K562 (cell line): ENCODE results near the gene NTM. TPM values are rescaled to one million over a fixed set of nuclear protein-coding genes. Genes with fewer than 3 reads are reported as not detected.

ENCODE experiments used
- ATAC-seq: fragments of 200-7000 bp; cut with Tn5 transposase; 3 replicates; pipeline ENCODE4 v1.9.1; 2020; ENCODE audit warnings: moderate library complexity
- BruUV-seq: library from RNA; stranded (reverse); fragments of 400-500 nt; replicated peaks from 2 replicates; lab custom pipeline; 2021; lab: Mats Ljungman, UMichigan
- CTCF ChIA-PET: fragments of 300-600 bp; formaldehyde crosslinking; extraction: SDS; loops from one replicate; lab custom pipeline; 2021; ENCODE audit warnings: low intra/inter-chr PET ratio; lab: Yijun Ruan, JAX
- POLR2A ChIA-PET: fragments of 300-600, 350-650 bp; sonication (Branson Sonifier 250); formaldehyde crosslinking; extraction: SDS; loops from one replicate; lab custom pipeline; 2021; ENCODE audit warnings: antibody characterized with exemption, inconsistent platforms; lab: Yijun Ruan, JAX
- DNase-seq, 4 experiments: peaks; one replicate each; pipeline versions ENCODE4 v3.0.0 to v3.0.0-alpha.2; 2011 to 2018; ENCODE audit warnings: low spot score in 3 of 4, mixed read lengths in 3 of 4; ENCODE audit errors: extremely low read depth in 1 of 4
- FAIRE-seq: peaks from 2 replicates; lab custom pipeline; 2011; peaks lifted over from hg19 to GRCh38; lab: Jason Lieb, UNC
- H2AFZ ChIP-seq: 2 replicates; pipeline ENCODE4 v1.6.0; 2011; ENCODE audit warnings: low read depth, low read length, control low read depth, inconsistent platforms
- H3K27ac ChIP-seq: fragments of 200-600 bp; 3 replicates; pipeline ENCODE4 v1.8.0; 2011; ENCODE audit warnings: low read depth, mild to moderate bottlenecking, control low read depth, inconsistent platforms, low read length, moderate library complexity, mixed read lengths; ENCODE audit errors: extremely low read depth
- H3K27me3 ChIP-seq, 2 experiments: fragments of 300-600 bp in 1 of 2; 2 replicates in 1 of 2; 3 replicates in 1 of 2; pipeline versions ENCODE4 v1.6.0 to v1.8.0; 2011; ENCODE audit warnings: inconsistent platforms in 2 of 2, low read length in 2 of 2, mild to moderate bottlenecking in 1 of 2, mixed read lengths in 1 of 2, moderate library complexity in 1 of 2; ENCODE audit not compliant: control insufficient read depth in 2 of 2, insufficient read depth in 2 of 2
- H3K36me3 ChIP-seq: fragments of 300-600 bp; 3 replicates; pipeline ENCODE4 v1.8.0; 2011; ENCODE audit warnings: mild to moderate bottlenecking, low read length, inconsistent platforms; ENCODE audit not compliant: control insufficient read depth, insufficient read depth
- H3K4me1 ChIP-seq, 2 experiments: fragments of 200-600 bp in 1 of 2; replicated peaks in 1 of 2; 2 replicates in 1 of 2; 3 replicates in 1 of 2; pipeline versions ENCODE4 v1.5.1 to v1.8.0; 2011; ENCODE audit warnings: inconsistent platforms in 2 of 2, low read length in 2 of 2, mild to moderate bottlenecking in 1 of 2, mixed read lengths in 1 of 2, moderate library complexity in 1 of 2; ENCODE audit not compliant: control insufficient read depth in 2 of 2, insufficient read depth in 2 of 2
- H3K4me2 ChIP-seq: 2 replicates; pipeline ENCODE4 v1.6.1; 2011; ENCODE audit warnings: low read length, control low read depth, inconsistent platforms, mixed read lengths; ENCODE audit not compliant: insufficient read depth
- H3K4me3 ChIP-seq: fragments of 200-600 bp; sonication (generic), shearing (Covaris generic); 2 replicates; pipeline ENCODE4 v1.5.1; 2016; ENCODE audit warnings: control low read depth, inconsistent platforms
- H3K79me2 ChIP-seq: fragments of 200-600 bp; 3 replicates; pipeline ENCODE4 v1.8.0; 2011; ENCODE audit warnings: low read length, inconsistent platforms; ENCODE audit not compliant: control insufficient read depth, insufficient read depth
- H3K9ac ChIP-seq, 2 experiments: 2 replicates each; pipeline versions ENCODE4 v1.6.0 to v1.6.1; 2011; ENCODE audit warnings: low read depth in 2 of 2, low read length in 2 of 2, control low read depth in 1 of 2, inconsistent platforms in 1 of 2, mild to moderate bottlenecking in 1 of 2, mixed read lengths in 1 of 2; ENCODE audit not compliant: insufficient read depth in 1 of 2
- H3K9me1 ChIP-seq: one replicate; pipeline ENCODE4 v1.6.0; 2011; ENCODE audit warnings: inconsistent platforms, mild to moderate bottlenecking, low read length, moderate library complexity; ENCODE audit not compliant: control insufficient read depth, insufficient read depth
- H3K9me3 ChIP-seq: replicated peaks from 2 replicates; pipeline ENCODE4 v1.5.1; 2011; ENCODE audit warnings: low read depth, low read length, inconsistent platforms; ENCODE audit not compliant: control insufficient read depth, insufficient read depth
- H4K20me1 ChIP-seq: replicated peaks from 2 replicates; pipeline ENCODE4 v1.6.1; 2011; ENCODE audit warnings: low read length, inconsistent platforms, mixed read lengths; ENCODE audit not compliant: control insufficient read depth, insufficient read depth
- EHMT2 ChIP-seq: fragments of 450-650 bp; IDR thresholded peaks from 2 replicates; pipeline ENCODE4 v1.6.1; 2018; ENCODE audit warnings: antibody characterized with exemption
- GABPA ChIP-seq: fragments of 200-800 bp; sonication (Bioruptor generic); conservative IDR thresholded peaks from 2 replicates; pipeline ENCODE4 v1.6.1; 2016; ENCODE audit warnings: low read depth, missing genetic modification characterization, missing compliant biosample characterization
- HNRNPL ChIP-seq: fragments of 200-400 bp; formaldehyde crosslinking; IDR thresholded peaks from 2 replicates; pipeline ENCODE4 v1.6.1; 2017; ENCODE audit warnings: low read depth, mild to moderate bottlenecking, low read length
- MCM3 ChIP-seq: fragments of 450-650 bp; IDR thresholded peaks from 2 replicates; pipeline ENCODE4 v1.6.1; 2016
- NFYB ChIP-seq: IDR thresholded peaks from 2 replicates; pipeline ENCODE4 v1.6.1; 2011; ENCODE audit warnings: mild to moderate bottlenecking, moderate library complexity; ENCODE audit not compliant: insufficient read length; ENCODE audit errors: extremely low read depth
- RBM25 ChIP-seq: fragments of 200-400 bp; formaldehyde crosslinking; IDR thresholded peaks from 2 replicates; pipeline ENCODE4 v1.6.1; 2018; ENCODE audit warnings: low read length, low read depth, moderate library complexity; ENCODE audit not compliant: severe bottlenecking
- SMARCA4 ChIP-seq: fragments of 450-650 bp; IDR thresholded peaks from 2 replicates; pipeline ENCODE4 v1.6.1; 2016
- SRSF3 ChIP-seq: fragments of 200-400 bp; formaldehyde crosslinking; IDR thresholded peaks from 2 replicates; pipeline ENCODE4 v1.6.1; 2016; ENCODE audit warnings: mild to moderate bottlenecking, low read length, moderate library complexity; ENCODE audit not compliant: insufficient read depth
- ZNF780A ChIP-seq: fragments of 250-450 bp; sonication (Bioruptor Pico); IDR thresholded peaks from 2 replicates; pipeline ENCODE4 v1.5.0; 2021; ENCODE audit warnings: mild to moderate bottlenecking
- ZNF79 ChIP-seq: fragments of 250-450 bp; sonication (Bioruptor Pico); IDR thresholded peaks from 2 replicates; pipeline ENCODE4 v1.4.0; 2020; ENCODE audit warnings: low read depth, mild to moderate bottlenecking, moderate library complexity
- WGBS: fragments of 100-300 bp; shearing (Covaris generic); methylation state at CpG from one replicate; pipeline ENCODE4 v1.1.6; 2016; ENCODE audit warnings: low coverage, mixed read lengths; ENCODE audit not compliant: insufficient coverage; ENCODE audit errors: missing lambda C conversion rate; 5-methylcytosine and 5-hydroxymethylcytosine counted together
- in situ Hi-C: fragments of 300-500 bp; cut with MboI; formaldehyde crosslinking; loops from 4 replicates; pipeline ENCODE4 v1.15.0; 2018; ENCODE audit warnings: inconsistent platforms, mixed read lengths
- intact Hi-C: fragments of 100-400 bp; cut with micrococcal nuclease; formaldehyde crosslinking; loops from 2 replicates; pipeline ENCODE4 v1.14.2; 2022
- polyA plus RNA-seq, 8 experiments: library from polyadenylated mRNA; depleted of rRNA in 4 of 8; stranded (reverse) in 5 of 8; unstranded in 3 of 8; fragments of >200 nt; fragmentation: Nextera tagmentation in 2 of 8; fragmentation: Illumina TruSeq in 1 of 8; extraction: Ambion mirVana in 2 of 8; extraction: Trizol in 1 of 8; gene quantifications; 2 replicates each; pipeline versions ENCODE4 v1.2.1 to v1.2.3, GENCODE V29; 2011 to 2014; ENCODE audit warnings: inconsistent platforms in 1 of 8, missing spikeins in 1 of 8
- total RNA-seq, 7 experiments: library from RNA; depleted of rRNA in 6 of 7; stranded (reverse); fragments of >200 nt in 6 of 7; fragmentation: Illumina TruSeq in 2 of 7; extraction: Trizol in 2 of 7; gene quantifications; 2 replicates each; pipeline versions ENCODE4 v1.2.1 to v1.2.3, GENCODE V29; 2011 to 2021; ENCODE audit warnings: low replicate concordance in 1 of 7
- TF ChIP-seq, protein P1 (sequence below), 2 experiments: fragments of 200-800 bp in 1 of 2; sonication (Bioruptor generic) in 1 of 2; sonication (generic) in 1 of 2; formaldehyde crosslinking in 1 of 2; IDR thresholded peaks in 1 of 2; conservative IDR thresholded peaks in 1 of 2; 2 replicates each; pipeline versions ENCODE4 v1.5.0 to v1.6.1; 2016 to 2020; ENCODE audit warnings: missing compliant biosample characterization in 1 of 2, missing genetic modification characterization in 1 of 2, missing genetic modification reagents in 1 of 2
- TF ChIP-seq, protein P2 (sequence below), 2 experiments: fragments of 250-450 bp in 1 of 2; fragments of 450-650 bp in 1 of 2; sonication (Bioruptor Pico) in 1 of 2; IDR thresholded peaks; 2 replicates each; pipeline versions ENCODE4 v1.6.1 to v1.8.0; 2016 to 2021; ENCODE audit warnings: mild to moderate bottlenecking in 2 of 2, moderate library complexity in 2 of 2, missing compliant biosample characterization in 1 of 2, missing genetic modification characterization in 1 of 2
- TF ChIP-seq, protein P3 (sequence below): IDR thresholded peaks from 2 replicates; pipeline ENCODE4 v1.6.1; 2012; ENCODE audit warnings: low read depth, low read length, improper control_type of control experiment, borderline replicate concordance
- TF ChIP-seq, protein P4 (sequence below): fragments of 450-650 bp; IDR thresholded peaks from 2 replicates; pipeline ENCODE4 v1.6.1; 2018; ENCODE audit not compliant: partially characterized antibody

The NTM gene
- total and polyA plus RNA-seq, 9 of the 15 experiments (the other 6 are each of a cell fraction or from before 2014, with no cell fraction given) = not detected

DNA sequence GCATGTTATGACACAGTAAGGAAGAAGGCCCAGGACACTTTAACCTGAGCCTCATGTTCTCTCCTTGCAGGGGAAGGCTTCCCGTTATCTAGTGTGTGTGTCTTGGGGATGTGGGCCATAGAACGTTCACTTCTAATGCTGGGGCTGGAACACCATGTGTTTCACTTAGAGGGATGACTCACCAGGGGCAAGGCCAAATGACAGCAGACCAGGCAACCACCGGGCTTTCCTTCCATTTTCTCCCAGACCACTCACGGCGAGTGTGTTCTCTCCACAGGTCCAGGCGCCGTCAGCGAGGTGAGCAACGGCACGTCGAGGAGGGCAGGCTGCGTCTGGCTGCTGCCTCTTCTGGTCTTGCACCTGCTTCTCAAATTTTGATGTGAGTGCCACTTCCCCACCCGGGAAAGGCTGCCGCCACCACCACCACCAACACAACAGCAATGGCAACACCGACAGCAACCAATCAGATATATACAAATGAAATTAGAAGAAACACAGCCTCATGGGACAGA lies 964.4 kb downstream of the NTM start:
- Histone ChIP-seq H3K79me2 (no peaks in the 10 kb centered on the region), H3K27ac (no peak overlapping the region), H4K20me1 (no peaks in the 10 kb centered on the region), H3K4me2 (no peak overlapping the region), H2AFZ (no peak overlapping the region), H3K4me3 (no peak overlapping the region), H3K9me3 (no peaks in the 10 kb centered on the region), H3K4me1 (no peaks in the 10 kb centered on the region), H3K9ac (no peak overlapping the region), H3K9me1 (no peaks in the 10 kb centered on the region), H3K27me3 (no peaks in the 10 kb centered on the region), H3K36me3 (no peaks in the 10 kb centered on the region)
- FAIRE-seq = no peak
- no TSS peak for BruUV-seq
- no peak for ATAC-seq
- ChIA-PET POLR2A (no interaction called here), CTCF (no interaction called here)
- in situ Hi-C loops (no loop called here), intact Hi-C loops (no loop called here)
- WGBS = under 1% methylated on average over 15 of the region's 15 CpGs
- DNase-seq = no peak
- TF ChIP-seq, protein P1, sequence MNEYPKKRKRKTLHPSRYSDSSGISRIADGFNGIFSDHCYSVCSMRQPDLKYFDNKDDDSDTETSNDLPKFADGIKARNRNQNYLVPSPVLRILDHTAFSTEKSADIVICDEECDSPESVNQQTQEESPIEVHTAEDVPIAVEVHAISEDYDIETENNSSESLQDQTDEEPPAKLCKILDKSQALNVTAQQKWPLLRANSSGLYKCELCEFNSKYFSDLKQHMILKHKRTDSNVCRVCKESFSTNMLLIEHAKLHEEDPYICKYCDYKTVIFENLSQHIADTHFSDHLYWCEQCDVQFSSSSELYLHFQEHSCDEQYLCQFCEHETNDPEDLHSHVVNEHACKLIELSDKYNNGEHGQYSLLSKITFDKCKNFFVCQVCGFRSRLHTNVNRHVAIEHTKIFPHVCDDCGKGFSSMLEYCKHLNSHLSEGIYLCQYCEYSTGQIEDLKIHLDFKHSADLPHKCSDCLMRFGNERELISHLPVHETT (CRISPR knock-in tag; conservative IDR thresholded peaks at IDR 0.05 in 1 of 2, IDR thresholded peaks at IDR 0.05 in 1 of 2) = no peak
- no peak for TF ChIP-seq NFYB
- no peak for TF ChIP-seq GABPA (tag)
- TF ChIP-seq, protein P2, sequence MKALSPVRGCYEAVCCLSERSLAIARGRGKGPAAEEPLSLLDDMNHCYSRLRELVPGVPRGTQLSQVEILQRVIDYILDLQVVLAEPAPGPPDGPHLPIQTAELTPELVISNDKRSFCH (CRISPR knock-in tag; IDR thresholded peaks at IDR 0.05) = no peak
- TF ChIP-seq, protein P2 (tag; IDR thresholded peaks at IDR 0.05) = no peak
- no peak for TF ChIP-seq EHMT2
- TF ChIP-seq, protein P3, sequence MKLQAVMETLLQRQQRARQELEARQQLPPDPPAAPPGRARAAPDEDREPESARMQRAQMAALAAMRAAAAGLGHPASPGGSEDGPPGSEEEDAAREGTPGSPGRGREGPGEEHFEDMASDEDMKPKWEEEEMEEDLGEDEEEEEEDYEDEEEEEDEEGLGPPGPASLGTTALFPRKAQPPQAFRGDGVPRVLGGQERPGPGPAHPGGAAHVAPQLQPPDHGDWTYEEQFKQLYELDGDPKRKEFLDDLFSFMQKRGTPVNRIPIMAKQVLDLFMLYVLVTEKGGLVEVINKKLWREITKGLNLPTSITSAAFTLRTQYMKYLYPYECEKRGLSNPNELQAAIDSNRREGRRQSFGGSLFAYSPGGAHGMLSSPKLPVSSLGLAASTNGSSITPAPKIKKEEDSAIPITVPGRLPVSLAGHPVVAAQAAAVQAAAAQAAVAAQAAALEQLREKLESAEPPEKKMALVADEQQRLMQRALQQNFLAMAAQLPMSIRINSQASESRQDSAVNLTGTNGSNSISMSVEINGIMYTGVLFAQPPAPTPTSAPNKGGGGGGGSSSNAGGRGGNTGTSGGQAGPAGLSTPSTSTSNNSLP = no peak
- TF ChIP-seq MCM3 = no peak
- no peak for TF ChIP-seq SRSF3
- no peak for TF ChIP-seq ZNF79 (CRISPR knock-in tag)
- no peak for TF ChIP-seq SMARCA4
- no peak for TF ChIP-seq ZNF780A (CRISPR knock-in tag)
- TF ChIP-seq, protein P4, sequence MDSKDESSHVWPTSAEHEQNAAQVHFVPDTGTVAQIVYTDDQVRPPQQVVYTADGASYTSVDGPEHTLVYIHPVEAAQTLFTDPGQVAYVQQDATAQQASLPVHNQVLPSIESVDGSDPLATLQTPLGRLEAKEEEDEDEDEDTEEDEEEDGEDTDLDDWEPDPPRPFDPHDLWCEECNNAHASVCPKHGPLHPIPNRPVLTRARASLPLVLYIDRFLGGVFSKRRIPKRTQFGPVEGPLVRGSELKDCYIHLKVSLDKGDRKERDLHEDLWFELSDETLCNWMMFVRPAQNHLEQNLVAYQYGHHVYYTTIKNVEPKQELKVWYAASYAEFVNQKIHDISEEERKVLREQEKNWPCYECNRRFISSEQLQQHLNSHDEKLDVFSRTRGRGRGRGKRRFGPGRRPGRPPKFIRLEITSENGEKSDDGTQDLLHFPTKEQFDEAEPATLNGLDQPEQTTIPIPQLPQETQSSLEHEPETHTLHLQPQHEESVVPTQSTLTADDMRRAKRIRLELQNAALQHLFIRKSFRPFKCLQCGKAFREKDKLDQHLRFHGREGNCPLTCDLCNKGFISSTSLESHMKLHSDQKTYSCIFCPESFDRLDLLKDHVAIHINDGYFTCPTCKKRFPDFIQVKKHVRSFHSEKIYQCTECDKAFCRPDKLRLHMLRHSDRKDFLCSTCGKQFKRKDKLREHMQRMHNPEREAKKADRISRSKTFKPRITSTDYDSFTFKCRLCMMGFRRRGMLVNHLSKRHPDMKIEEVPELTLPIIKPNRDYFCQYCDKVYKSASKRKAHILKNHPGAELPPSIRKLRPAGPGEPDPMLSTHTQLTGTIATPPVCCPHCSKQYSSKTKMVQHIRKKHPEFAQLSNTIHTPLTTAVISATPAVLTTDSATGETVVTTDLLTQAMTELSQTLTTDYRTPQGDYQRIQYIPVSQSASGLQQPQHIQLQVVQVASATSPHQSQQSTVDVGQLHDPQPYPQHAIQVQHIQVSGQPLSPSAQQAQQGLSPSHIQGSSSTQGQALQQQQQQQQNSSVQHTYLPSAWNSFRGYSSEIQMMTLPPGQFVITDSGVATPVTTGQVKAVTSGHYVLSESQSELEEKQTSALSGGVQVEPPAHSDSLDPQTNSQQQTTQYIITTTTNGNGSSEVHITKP = no peak
- TF ChIP-seq RBM25 = no peak
- no peak for TF ChIP-seq HNRNPL
